HG02840 (cell line): ENCODE measurements around the gene PPP1R12C.

Source experiments
- ATAC-seq: cut with Tn5 transposase; IDR thresholded peaks from one replicate; pipeline ENCODE4 v1.9.1; 2021; ENCODE audit warnings: mild to moderate bottlenecking, moderate library complexity, moderate number of reproducible peaks; ENCODE audit not compliant: unreplicated experiment, low FRiP score

Gene PPP1R12C

GRCh38 chr19:55092423-55093318 is 24.8 kb downstream of the PPP1R12C start:
- ATAC-seq: no peak

- ATAC-seq: no peak
These were observed 25.5 kb downstream of the PPP1R12C start for GRCh38 chr19:55091955-55092354.

DNA sequence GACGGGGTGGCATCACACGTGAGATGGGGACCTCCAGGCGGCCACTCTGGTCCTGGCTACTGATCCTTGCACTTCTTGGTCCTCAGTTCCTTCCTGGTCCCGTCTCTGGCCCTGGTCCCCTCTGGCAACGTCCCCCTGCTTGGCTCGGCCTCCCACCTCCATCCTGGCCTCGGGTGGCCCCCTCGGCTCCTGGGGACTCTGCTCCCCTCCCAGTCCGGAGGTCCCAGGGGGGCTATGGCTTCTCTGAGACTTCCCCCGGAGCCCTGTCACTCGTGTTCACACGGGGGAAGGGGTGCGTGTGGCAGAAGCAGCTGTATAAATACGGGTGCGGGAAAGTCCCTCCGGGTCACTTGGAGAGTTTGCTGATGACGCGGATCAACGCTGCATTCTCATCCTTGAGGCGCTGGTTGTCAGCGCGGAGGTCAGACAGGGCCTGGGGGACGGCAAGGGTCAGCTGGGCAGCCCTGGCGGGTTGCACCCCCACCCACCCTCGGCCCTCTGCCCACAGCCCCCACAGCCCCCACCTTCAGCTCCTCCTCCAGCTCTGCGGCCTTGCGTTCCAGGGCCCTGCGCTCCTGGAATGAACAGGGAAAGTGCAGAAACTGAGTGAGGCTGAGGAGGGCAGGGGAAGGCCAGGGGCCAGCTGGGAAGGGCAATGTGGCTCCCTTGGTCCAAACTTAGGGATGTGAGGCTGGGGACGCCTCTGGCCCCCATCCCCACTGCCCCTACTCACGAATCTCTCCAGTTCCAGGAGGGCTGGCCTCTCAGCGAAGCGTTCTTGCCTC is 26.1 kb downstream of the PPP1R12C start:
- no peak for ATAC-seq

DNA sequence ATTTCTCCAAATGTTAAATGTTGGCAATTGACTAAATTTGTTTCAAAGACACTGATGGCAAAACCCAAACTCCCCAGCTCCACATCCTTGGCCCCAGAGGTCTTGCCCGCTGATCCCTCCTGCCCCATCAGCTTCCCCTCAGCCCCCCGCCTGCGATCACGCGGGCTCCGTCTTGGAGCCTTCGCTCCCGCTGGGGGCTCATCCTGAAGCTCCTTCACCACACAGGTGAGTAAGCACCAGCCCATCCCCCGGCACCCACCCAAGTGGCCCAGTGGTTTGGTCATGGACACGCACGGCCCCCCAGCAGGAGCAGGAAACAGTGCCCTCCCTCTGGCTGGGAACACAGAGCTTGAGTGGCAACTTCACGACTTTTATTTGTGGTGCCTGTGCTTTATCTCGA is 26.9 kb downstream of the PPP1R12C start:
- ATAC-seq: no peak

- no peak for ATAC-seq
These were observed 28.0 kb downstream of the PPP1R12C start for GRCh38 chr19:55089342-55089944.

DNA sequence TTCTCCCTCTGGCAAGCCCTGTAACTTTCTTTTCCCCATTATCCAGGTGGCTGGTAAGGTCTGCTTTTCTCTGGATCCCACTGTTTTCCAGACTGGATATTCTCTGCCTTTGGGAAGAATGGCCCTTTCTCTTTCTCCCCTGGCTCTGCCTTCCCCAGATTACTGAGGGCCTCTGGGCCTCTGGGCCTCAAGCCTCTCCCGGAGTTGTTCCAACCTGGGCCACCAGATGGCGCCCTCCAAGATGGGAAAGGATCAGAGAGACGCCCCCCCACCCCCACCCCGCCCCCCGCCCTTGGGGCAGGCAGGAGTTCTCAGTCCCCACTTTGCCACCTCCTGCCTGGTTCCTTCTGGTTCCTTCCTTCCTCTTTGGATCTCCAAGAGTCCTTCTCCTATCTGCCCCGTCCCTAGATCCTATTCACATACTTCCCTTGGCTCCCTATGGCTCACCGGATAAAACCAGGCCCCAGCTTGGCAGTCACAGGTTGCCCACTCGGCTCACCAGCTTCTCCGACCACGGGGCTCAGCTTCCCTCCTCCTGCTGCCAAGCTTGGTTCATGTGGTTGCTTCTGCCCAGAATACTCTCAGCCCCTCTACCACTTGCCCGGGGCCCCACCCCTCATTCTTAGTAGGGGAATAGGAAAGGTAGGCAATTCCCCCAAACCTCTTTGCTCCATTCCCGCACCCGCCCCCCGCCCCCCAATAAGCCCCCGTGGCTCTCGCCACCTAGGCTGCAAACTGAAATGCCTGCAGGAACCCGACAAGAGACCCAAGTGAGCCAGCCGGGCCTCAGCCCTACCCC is 28.7 kb downstream of the PPP1R12C start:
- ATAC-seq: no peak

DNA sequence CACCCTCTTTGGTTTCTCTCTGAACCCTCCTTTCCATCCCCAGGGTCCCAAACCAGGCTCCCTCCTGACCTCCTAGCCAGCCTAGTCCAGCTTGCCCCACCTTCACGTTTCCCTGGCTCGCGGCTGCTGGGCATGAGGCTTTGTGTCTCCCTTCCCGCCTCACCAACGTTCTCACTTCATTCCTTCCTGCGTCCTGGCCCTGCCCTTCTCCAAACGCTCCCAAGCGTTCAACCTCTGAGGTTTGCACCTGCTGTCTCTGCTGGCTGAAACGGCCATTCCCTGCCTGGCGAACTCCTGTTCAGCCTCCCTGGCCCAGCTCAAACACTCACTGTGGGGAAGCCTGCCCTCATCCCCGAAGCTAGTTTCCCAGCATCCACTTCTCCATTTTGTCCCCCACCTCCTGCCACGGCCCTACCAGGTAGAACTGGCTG is 29.4 kb downstream of the PPP1R12C start:
- ATAC-seq: no peak

GRCh38 chr19:55087542-55087901 is 29.9 kb downstream of the PPP1R12C start:
- ATAC-seq: no peak

DNA sequence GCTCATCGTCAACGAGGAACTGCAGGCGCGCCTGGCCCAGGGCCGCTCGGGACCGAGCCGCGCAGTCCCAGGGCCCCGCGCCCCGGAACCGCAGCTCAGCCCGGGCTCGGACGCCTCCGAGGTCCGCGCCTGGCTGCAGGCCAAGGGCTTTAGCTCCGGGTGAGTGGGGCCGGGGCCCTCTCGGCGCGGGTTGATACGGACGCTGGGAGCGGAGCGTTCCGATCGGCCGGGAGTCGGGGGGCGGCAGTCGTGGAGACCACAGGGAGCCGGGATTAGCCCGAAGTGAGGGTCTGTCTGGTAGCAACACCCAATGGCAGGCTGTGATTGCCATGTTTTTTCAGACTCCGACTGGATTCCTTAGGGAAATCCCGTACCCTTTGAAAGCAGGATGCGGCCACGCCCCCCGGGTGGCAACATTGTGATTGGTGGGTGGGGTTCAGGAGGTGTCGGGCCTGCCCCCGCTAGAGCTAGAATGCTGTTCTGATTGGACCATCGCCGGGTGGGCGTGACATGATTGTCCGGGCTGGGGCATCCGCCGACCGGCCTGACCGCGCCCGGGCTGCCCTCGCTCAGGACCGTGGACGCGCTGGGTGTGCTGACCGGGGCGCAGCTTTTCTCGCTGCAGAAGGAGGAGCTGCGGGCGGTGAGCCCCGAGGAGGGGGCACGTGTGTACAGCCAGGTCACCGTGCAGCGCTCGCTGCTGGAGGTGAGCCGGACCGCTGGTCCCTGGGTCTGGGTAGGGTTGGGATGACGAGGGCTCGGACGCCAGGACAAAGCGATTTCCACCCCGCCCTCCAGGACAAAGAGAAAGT is 30.5 kb downstream of the PPP1R12C start:
- no peak for ATAC-seq

DNA sequence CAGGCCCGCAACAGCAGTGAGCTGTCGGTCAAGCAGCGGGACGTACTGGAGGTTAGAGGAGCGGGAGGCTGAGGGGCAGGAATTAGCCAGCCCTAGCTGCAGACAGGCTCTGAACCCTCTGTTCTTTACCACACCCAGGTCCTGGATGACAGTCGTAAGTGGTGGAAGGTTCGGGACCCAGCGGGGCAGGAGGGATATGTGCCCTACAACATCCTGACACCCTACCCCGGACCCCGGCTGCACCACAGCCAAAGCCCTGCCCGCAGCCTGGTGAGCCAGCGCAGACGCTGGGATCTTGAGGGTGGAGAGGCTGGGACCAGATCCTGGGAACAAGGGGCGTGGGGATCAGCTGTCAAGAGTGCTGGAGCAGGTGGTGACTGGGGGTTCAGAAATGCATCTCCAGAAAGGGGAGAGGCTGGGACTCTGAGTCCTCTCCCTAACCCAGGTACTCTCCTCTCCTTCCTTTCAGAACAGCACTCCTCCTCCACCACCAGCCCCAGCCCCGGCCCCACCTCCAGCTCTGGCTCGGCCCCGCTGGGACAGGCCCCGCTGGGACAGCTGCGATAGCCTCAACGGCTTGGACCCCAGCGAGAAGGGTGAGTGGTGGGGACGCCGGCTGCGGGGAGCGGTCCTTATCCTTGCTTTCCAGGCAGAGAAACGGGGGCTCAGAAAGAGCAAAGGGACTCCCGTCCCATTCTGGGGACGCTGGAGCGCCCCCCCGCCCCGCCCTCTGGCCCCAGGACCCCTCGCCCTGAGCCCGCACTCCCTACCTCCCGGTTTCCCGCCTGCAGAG is 31.3 kb downstream of the PPP1R12C start:
- no peak for ATAC-seq

DNA sequence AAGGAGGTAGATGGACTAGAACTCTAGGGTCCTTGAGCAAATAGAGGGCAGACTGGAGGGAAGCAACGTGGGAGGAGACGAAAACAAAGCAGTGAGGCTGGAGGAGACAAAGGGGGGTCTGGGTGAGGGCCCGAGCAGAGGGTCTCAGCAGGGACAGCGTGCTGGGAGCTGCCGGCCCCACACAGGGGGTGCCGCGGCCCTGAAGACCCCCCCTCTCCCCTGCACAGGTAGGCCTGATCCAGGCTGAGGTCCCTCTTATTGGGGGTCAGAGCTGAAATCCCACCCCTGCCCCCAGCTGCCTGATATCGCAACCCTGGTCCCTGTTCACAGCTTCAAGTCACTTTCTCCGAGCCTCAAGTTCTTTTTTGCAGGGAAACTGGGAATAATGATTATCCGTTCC is 33.0 kb downstream of the PPP1R12C start:
- no peak for ATAC-seq

- no peak for ATAC-seq
These were observed 34.2 kb downstream of the PPP1R12C start for GRCh38 chr19:55083004-55083850.

- ATAC-seq: no peak
These were observed 35.2 kb downstream of the PPP1R12C start for GRCh38 chr19:55082020-55082851.

DNA sequence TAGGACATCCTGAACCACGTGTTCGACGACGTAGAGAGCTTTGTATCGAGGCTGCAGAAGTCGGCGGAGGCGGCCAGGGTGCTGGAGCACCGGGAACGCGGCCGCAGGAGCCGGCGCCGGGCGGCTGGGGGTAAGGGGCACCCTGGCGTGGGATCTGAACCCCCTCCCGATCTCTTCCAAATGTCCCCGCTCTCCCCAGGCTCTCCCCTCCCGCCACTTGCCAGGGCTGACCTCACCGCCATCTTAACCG is 35.7 kb downstream of the PPP1R12C start:
- ATAC-seq: no peak

GRCh38 chr19:55080968-55081769 is 36.3 kb downstream of the PPP1R12C start:
- ATAC-seq: peak; percentile 54

DNA sequence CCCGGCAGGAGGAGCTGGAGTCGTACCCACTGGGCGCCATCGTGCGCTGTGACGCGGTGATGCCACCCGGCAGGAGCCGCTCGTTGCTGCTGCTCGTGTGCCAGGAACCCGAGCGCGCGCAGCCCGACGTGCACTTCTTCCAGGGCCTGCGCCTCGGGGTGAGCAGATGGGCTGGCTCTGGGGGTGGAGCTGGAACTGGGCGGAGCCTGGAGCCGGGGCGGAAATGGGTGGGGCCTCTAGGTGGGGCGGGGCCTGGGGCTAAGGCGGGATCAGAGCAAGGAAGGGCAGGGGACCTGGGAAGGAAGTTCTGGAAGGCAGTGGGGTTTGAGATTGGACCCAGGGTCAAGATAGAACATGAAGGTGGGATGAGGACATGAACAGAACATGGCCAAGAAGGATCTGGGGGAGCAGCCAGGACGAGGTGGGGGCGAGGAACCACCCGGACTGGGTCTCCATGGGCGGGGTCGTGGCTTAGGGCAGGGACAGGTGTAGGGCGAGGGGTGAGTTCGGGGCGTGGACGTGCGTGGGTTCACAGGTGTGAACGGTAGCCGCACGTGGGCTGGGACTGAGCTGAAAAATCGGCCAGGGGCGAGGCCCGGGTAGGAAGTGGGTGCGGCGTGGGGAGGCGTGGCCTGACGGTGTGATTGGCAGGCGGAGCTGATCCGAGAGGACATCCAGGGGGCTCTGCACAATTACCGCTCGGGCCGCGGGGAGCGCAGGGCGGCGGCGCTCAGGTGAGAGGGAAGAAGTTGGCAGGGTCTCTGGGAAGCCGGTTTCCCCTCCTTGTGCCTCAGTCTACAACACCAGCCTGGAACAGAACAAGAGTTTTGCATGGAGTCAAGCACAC is 37.1 kb downstream of the PPP1R12C start:
- no peak for ATAC-seq
